GM12878 (cell line): Measurements from ENCODE around the gene VSIG10L2. TPM values are rescaled to one million over a fixed set of nuclear protein-coding genes. Genes with fewer than 3 reads are reported as not detected.
A peak's percentile ranks its signal among the peaks of the same experiment; 100 is the strongest.

Experiments
- ATAC-seq: fragments of 200-7000 bp; cut with Tn5 transposase; 3 replicates; pipeline ENCODE4 v1.9.1; 2020; ENCODE audit warnings: mild to moderate bottlenecking, moderate library complexity
- BruUV-seq: library from RNA; stranded (reverse); fragments of 400-500 nt; replicated peaks from 2 replicates; lab custom pipeline; 2021; lab: Mats Ljungman, UMichigan
- CTCF ChIA-PET: fragments of 300-600 bp; sonication (Branson Sonifier 250); formaldehyde crosslinking; extraction: SDS; loops from one replicate; lab custom pipeline; 2021; ENCODE audit warnings: inconsistent platforms; lab: Yijun Ruan, JAX
- POLR2A ChIA-PET: fragments of 350-600 bp; formaldehyde crosslinking; extraction: SDS; loops from one replicate; lab custom pipeline; 2021; ENCODE audit warnings: inconsistent platforms; lab: Charles Lee
- RAD21 ChIA-PET: fragments of 300-600 bp; sonication (Branson Sonifier 250); formaldehyde crosslinking; loops from one replicate; lab custom pipeline; 2023; ENCODE audit warnings: antibody characterized with exemption; ENCODE audit not compliant: unreplicated experiment; lab: Charles Lee
- SMC1A ChIA-PET: fragments of 300-600 bp; sonication (Branson Sonifier 250); formaldehyde crosslinking; loops from one replicate; lab custom pipeline; 2023; ENCODE audit not compliant: unreplicated experiment, uncharacterized antibody; lab: Charles Lee
- DNase-seq: peaks from one replicate; pipeline ENCODE4 v3.0.0-alpha.2; 2011; ENCODE audit warnings: low read depth, low spot score
- FAIRE-seq: peaks from 3 replicates; lab custom pipeline; 2011; peaks lifted over from hg19 to GRCh38; lab: Jason Lieb, UNC
- H2AFZ ChIP-seq: 2 replicates; pipeline ENCODE4 v1.6.0; 2011; ENCODE audit warnings: low read depth, low read length, control low read depth; ENCODE audit not compliant: control insufficient read depth
- H3K27ac ChIP-seq: 2 replicates; pipeline ENCODE4 v1.5.1; 2011; ENCODE audit warnings: control low read depth; ENCODE audit not compliant: control insufficient read depth, insufficient read depth
- H3K27me3 ChIP-seq, 2 experiments: replicated peaks in 1 of 2; 2 replicates each; pipeline versions ENCODE4 v1.6.0 to v1.6.1; 2011; ENCODE audit warnings: low read length in 1 of 2; ENCODE audit not compliant: control insufficient read depth in 2 of 2, insufficient read depth in 2 of 2
- H3K36me3 ChIP-seq, 2 experiments: 2 replicates each; pipeline ENCODE4 v1.5.1; 2011; ENCODE audit warnings: low read length in 1 of 2; ENCODE audit not compliant: control insufficient read depth in 2 of 2, insufficient read depth in 2 of 2
- H3K4me1 ChIP-seq: 2 replicates; pipeline ENCODE4 v1.6.1; 2011; ENCODE audit warnings: mild to moderate bottlenecking, low read length, moderate library complexity, mixed read lengths; ENCODE audit not compliant: control insufficient read depth, insufficient read depth
- H3K4me2 ChIP-seq: 2 replicates; pipeline ENCODE4 v1.6.0; 2011; ENCODE audit warnings: control low read depth; ENCODE audit not compliant: control insufficient read depth, insufficient read depth
- H3K4me3 ChIP-seq: fragments of 200-600 bp; sonication (generic); 2 replicates; pipeline ENCODE4 v1.5.1; 2016
- H3K79me2 ChIP-seq: 2 replicates; pipeline ENCODE4 v1.6.0; 2011; ENCODE audit warnings: low read length; ENCODE audit not compliant: control insufficient read depth, insufficient read depth
- H3K9ac ChIP-seq: 2 replicates; pipeline ENCODE4 v1.8.0; 2011; ENCODE audit warnings: low read length, control low read depth, mixed read lengths; ENCODE audit not compliant: control insufficient read depth, insufficient read depth
- H3K9me3 ChIP-seq: replicated peaks from 3 replicates; pipeline ENCODE4 v1.5.1; 2011; ENCODE audit warnings: mild to moderate bottlenecking, low read length; ENCODE audit not compliant: control insufficient read depth, insufficient read depth
- H4K20me1 ChIP-seq: 2 replicates; pipeline ENCODE4 v1.6.0; 2011; ENCODE audit not compliant: control insufficient read depth, insufficient read depth
- IRF4 ChIP-seq: IDR thresholded peaks from 2 replicates; pipeline ENCODE4 v1.6.1; 2011; ENCODE audit warnings: low read depth, low read length
- MEF2B ChIP-seq: fragments of 450-650 bp; IDR thresholded peaks from 2 replicates; pipeline ENCODE4 v1.6.1; 2018; ENCODE audit warnings: mild to moderate bottlenecking, moderate library complexity; ENCODE audit not compliant: partially characterized antibody, poor library complexity, severe bottlenecking
- RAD21 ChIP-seq: IDR thresholded peaks from 2 replicates; pipeline ENCODE4 v1.6.1; 2011; ENCODE audit warnings: mild to moderate bottlenecking, low read depth, low read length, moderate library complexity; ENCODE audit not compliant: insufficient read depth
- SMC3 ChIP-seq: IDR thresholded peaks from 2 replicates; pipeline ENCODE4 v1.6.1; 2011; ENCODE audit warnings: low read length, improper control_type of control experiment, borderline replicate concordance
- YY1 ChIP-seq: IDR thresholded peaks from 2 replicates; pipeline ENCODE4 v1.6.1; 2011; ENCODE audit warnings: low read depth, mild to moderate bottlenecking, low read length
- ZNF274 ChIP-seq: IDR thresholded peaks from one replicate; pipeline ENCODE4 v1.8.0; 2011; ENCODE audit not compliant: insufficient read length, insufficient read depth
- WGBS: methylation state at CpG from one replicate; pipeline ENCODE4 v1.1.6; 2016; ENCODE audit warnings: low lambda C conversion rate; ENCODE audit not compliant: insufficient replicate concordance, insufficient coverage; ENCODE audit errors: missing lambda C conversion rate; 5-methylcytosine and 5-hydroxymethylcytosine counted together
- in situ Hi-C: fragments of 300-500 bp; cut with MboI; formaldehyde crosslinking; loops from 9 replicates; pipeline ENCODE4 v1.14.3; 2018; ENCODE audit warnings: mixed read lengths
- intact Hi-C: fragments of 100-400 bp; cut with micrococcal nuclease; formaldehyde crosslinking; loops from one replicate; pipeline ENCODE4 v1.14.2; 2022; ENCODE audit not compliant: unreplicated experiment
- polyA plus RNA-seq, 11 experiments: library from polyadenylated mRNA; depleted of rRNA in 4 of 11; unstranded in 6 of 11; stranded (reverse) in 5 of 11; fragments of >200 nt; fragmentation: Nextera tagmentation in 4 of 11; fragmentation: Illumina TruSeq in 1 of 11; extraction: Ambion mirVana in 4 of 11; extraction: Trizol in 1 of 11; gene quantifications; 1 replicate in 1 of 11; 2 replicates in 10 of 11; pipeline versions ENCODE4 v1.2.1 to v1.2.3, GENCODE V29; 2011 to 2016; ENCODE audit warnings: inconsistent platforms in 2 of 11, missing spikeins in 2 of 11, low read depth in 1 of 11
- total RNA-seq, 4 experiments: library from RNA; depleted of rRNA in 3 of 4; stranded (reverse); fragments of >200 nt in 3 of 4; fragmentation: Illumina TruSeq in 1 of 4; extraction: Trizol in 1 of 4; gene quantifications; 2 replicates each; pipeline versions ENCODE4 v1.2.1 to v1.2.3, GENCODE V29; 2013 to 2021
- TF ChIP-seq, protein P1 (sequence below): IDR thresholded peaks from 2 replicates; pipeline ENCODE4 v1.6.1; 2012; ENCODE audit warnings: improper control_type of control experiment, low read depth, low read length; ENCODE audit not compliant: insufficient replicate concordance
- TF ChIP-seq, protein P2 (sequence below), 3 experiments: IDR thresholded peaks in 2 of 3; conservative IDR thresholded peaks in 1 of 3; 2 replicates each; pipeline ENCODE4 v1.5.1; 2011; ENCODE audit warnings: low read depth in 3 of 3, low read length in 3 of 3, mild to moderate bottlenecking in 3 of 3, control low read depth in 2 of 3, moderate library complexity in 2 of 3, inconsistent platforms in 1 of 3, mixed read lengths in 1 of 3; ENCODE audit not compliant: control insufficient read depth in 2 of 3, insufficient read depth in 1 of 3; ENCODE audit errors: extremely low read depth in 1 of 3

VSIG10L2 gene
- total and polyA plus RNA-seq, 10 of the 15 experiments (the other 5 are each of a cell fraction or from before 2014, with no cell fraction given): 0.02 TPM; not detected in 9

DNA sequence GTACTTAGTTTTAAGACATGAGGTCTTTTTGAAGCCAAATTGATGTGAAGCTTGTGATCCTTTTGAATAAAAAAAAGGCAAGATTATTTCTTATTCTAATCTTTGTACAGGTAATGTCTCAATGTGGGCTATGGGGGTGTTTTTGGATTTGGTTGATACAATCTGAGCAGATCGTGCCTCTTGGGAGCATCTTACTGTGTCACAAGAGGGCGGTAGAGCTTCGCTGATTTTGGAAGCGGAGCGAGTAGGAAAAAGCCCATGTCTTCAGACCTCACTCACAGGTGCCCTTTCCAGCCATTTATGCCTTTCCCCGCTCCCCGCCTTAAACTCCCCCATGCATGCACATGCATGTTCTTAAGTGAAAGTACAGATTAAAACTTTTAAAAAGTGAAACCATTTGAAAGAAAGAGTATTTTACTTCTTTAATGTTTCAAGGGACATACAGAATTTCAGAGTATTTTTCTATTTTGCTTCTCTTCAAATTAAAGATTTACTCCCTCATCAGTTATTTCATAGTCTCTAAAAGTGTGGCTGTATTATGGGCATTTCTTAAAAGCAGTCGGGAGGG lies 22.7 kb upstream of the VSIG10L2 start:
- ChIA-PET RAD21 (interaction anchor here (2.0 to 3.7 kb wide), 2 partner anchors 266 to 270 kb away, joined by 6 to 27 read pairs; no protein-coding TSS in a partner anchor), POLR2A (interaction anchor here (0.6 kb wide), 1 partner anchor 164 kb away, joined by 3 read pairs; no protein-coding TSS in a partner anchor), CTCF (interaction anchor here (0.7 to 5.9 kb wide), 12 partner anchors 12 to 558 kb away, joined by 3 to 120 read pairs (median 4); partner anchors contain the start of gene PUS3), SMC1A (interaction anchor here (0.6 to 6.3 kb wide), 6 partner anchors 24 to 272 kb away, joined by 3 to 61 read pairs (median 4); no protein-coding TSS in a partner anchor)
- H3K27ac ChIP-seq: no peak overlapping the region
- in situ Hi-C loops: loop anchor here (5.0 kb wide), 1 partner anchor 269 kb away; no protein-coding TSS in a partner anchor
- no peaks in the 10 kb centered on the region for H4K20me1 ChIP-seq
- ATAC-seq: peak; percentile 97
- BruUV-seq: no TSS peak
- no peaks in the 10 kb centered on the region for H3K79me2 ChIP-seq
- H3K4me2 ChIP-seq: no peak overlapping the region
- no peaks in the 10 kb centered on the region for H3K27me3 ChIP-seq
- DNase-seq: peak; percentile 37
- H3K9ac ChIP-seq: no peak overlapping the region
- TF ChIP-seq, protein P1, sequence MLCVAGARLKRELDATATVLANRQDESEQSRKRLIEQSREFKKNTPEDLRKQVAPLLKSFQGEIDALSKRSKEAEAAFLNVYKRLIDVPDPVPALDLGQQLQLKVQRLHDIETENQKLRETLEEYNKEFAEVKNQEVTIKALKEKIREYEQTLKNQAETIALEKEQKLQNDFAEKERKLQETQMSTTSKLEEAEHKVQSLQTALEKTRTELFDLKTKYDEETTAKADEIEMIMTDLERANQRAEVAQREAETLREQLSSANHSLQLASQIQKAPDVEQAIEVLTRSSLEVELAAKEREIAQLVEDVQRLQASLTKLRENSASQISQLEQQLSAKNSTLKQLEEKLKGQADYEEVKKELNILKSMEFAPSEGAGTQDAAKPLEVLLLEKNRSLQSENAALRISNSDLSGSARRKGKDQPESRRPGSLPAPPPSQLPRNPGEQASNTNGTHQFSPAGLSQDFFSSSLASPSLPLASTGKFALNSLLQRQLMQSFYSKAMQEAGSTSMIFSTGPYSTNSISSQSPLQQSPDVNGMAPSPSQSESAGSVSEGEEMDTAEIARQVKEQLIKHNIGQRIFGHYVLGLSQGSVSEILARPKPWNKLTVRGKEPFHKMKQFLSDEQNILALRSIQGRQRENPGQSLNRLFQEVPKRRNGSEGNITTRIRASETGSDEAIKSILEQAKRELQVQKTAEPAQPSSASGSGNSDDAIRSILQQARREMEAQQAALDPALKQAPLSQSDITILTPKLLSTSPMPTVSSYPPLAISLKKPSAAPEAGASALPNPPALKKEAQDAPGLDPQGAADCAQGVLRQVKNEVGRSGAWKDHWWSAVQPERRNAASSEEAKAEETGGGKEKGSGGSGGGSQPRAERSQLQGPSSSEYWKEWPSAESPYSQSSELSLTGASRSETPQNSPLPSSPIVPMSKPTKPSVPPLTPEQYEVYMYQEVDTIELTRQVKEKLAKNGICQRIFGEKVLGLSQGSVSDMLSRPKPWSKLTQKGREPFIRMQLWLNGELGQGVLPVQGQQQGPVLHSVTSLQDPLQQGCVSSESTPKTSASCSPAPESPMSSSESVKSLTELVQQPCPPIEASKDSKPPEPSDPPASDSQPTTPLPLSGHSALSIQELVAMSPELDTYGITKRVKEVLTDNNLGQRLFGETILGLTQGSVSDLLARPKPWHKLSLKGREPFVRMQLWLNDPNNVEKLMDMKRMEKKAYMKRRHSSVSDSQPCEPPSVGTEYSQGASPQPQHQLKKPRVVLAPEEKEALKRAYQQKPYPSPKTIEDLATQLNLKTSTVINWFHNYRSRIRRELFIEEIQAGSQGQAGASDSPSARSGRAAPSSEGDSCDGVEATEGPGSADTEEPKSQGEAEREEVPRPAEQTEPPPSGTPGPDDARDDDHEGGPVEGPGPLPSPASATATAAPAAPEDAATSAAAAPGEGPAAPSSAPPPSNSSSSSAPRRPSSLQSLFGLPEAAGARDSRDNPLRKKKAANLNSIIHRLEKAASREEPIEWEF: no peak
- TF ChIP-seq SMC3: peak; percentile 93
- TF ChIP-seq MEF2B: peak; percentile 60
- 0 out of 2 replicates have a peak, but pooled peaks have one; percentile 30 for TF ChIP-seq IRF4
- TF ChIP-seq, protein P2, sequence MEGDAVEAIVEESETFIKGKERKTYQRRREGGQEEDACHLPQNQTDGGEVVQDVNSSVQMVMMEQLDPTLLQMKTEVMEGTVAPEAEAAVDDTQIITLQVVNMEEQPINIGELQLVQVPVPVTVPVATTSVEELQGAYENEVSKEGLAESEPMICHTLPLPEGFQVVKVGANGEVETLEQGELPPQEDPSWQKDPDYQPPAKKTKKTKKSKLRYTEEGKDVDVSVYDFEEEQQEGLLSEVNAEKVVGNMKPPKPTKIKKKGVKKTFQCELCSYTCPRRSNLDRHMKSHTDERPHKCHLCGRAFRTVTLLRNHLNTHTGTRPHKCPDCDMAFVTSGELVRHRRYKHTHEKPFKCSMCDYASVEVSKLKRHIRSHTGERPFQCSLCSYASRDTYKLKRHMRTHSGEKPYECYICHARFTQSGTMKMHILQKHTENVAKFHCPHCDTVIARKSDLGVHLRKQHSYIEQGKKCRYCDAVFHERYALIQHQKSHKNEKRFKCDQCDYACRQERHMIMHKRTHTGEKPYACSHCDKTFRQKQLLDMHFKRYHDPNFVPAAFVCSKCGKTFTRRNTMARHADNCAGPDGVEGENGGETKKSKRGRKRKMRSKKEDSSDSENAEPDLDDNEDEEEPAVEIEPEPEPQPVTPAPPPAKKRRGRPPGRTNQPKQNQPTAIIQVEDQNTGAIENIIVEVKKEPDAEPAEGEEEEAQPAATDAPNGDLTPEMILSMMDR (IDR thresholded peaks at IDR 0.05 in 2 of 3, conservative IDR thresholded peaks at IDR 0.05 in 1 of 3; ENCODE audit: control insufficient read depth in 2 of 3, extremely low read depth in 1 of 3, insufficient read depth in 1 of 3, low read depth in 3 of 3, low read length in 3 of 3): peak; percentile 83 to 89 (median 85)
- peak; percentile 67; the same call in 1 of the 2 replicates for TF ChIP-seq YY1
- peak; percentile 89 for TF ChIP-seq RAD21
- no peak for TF ChIP-seq ZNF274
- H3K9me3 ChIP-seq: no peaks in the 10 kb centered on the region
- H3K4me3 ChIP-seq: no peak overlapping the region
- H3K4me1 ChIP-seq: no peaks in the 10 kb centered on the region
- H3K36me3 ChIP-seq: no peaks in the 10 kb centered on the region
- intact Hi-C loops: loop anchor here (1.0 to 10.0 kb wide), 4 partner anchors 139 to 392 kb away; partner anchors contain the start of gene CDON
- WGBS: under 1% methylated on average over 8 of the region's 8 CpGs
- H2AFZ ChIP-seq: no peak overlapping the region
- FAIRE-seq: peak; percentile 81
